GM21447 (cell line): ENCODE results near the gene HOXC9.

Source experiments
- ATAC-seq: cut with Tn5 transposase; IDR thresholded peaks from one replicate; pipeline ENCODE4 v1.9.1; 2021; ENCODE audit not compliant: unreplicated experiment

HOXC9 gene

DNA sequence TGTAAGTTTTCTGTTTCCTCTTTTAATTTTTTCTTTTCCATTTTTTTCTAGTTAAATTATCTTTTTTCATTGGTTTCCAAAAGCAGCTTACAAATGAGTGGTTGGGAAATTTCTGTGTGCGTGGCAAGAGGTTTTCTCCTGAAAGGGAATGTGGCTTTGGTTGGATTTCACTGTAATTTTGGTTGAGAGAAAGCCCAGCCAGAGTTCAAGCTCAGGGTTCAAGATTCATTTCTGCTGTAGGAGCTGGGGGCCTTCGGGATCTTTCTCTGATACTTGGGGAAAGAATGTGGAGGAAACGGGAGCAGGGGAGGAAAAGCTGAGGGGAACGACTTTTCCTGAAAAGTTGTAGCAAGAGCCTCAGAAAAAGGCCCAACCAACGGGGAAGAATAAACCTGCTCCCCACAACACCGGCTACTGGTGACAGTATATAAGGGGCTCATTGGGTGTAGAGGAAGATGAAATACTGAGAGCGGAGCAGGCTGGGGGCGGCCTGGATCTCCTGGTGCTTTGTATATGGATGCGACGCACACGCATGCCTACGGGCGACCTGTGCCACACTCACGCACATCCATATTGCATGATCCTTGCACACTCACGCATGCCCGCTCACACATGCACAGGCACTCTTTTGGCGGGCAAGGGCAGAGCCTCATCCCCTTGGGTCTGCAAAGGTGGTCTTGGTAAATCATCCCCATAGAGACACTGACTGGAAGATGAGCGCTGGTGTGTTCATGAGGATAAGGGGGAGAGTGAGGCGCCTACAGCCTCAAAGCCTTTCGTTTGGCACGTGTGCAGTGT lies 13.1 kb upstream of the HOXC9 start:
- no peak for ATAC-seq

DNA sequence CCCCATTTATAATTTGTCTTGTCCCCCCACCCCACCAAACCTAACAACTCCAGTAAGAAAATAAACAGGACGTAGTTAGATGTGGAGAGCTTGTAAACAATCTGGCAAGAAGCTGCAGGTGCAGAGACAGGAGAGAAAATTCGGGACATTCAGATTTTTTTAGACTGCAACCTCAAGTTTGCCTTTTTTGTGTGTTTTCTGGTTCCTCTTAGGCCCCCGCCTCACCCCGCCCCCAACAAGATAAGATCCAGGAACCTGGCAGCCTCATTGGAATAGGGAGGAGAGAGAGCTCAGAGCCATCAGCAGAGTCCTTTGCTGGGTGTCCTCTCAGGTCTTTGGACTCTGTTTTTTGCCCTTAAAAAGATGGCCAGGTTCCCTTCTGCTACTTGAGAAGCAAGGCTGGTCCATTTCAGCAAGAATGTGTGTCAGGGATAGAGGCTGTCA lies 12.2 kb upstream of the HOXC9 start:
- no peak for ATAC-seq

DNA sequence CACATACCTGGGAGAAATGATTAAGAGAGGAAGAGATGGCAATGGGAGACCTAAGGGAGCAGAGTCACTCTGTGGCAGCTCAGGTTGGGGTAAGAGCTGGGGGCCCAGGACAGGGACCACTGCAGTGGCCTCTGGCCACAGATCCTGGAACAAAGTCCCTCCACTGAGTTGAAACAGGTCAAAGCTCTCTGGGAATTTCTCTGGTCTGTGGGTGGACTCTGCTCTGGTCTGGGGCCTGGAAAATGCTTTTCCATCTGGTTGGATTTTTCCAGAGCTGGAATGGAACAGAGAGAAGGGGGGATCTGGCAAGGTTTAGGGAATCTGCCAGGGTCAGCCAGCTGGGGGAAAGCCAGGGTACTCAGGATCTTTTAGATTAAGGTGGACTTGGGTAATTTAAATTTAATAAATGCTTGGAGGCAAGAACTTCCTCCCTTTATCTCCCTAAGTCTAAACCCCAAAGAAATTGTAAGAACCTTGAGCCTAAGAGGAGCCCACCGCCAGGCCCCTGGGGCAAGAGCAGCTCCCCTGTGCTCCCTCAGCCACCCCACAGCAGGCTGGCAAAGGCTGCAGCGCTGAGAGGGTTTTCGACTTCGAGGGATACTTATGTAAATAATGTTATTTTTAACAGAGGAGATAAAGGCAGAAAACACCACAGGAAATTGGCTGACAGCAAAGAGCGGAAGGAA lies 11.3 kb upstream of the HOXC9 start:
- no peak for ATAC-seq

DNA sequence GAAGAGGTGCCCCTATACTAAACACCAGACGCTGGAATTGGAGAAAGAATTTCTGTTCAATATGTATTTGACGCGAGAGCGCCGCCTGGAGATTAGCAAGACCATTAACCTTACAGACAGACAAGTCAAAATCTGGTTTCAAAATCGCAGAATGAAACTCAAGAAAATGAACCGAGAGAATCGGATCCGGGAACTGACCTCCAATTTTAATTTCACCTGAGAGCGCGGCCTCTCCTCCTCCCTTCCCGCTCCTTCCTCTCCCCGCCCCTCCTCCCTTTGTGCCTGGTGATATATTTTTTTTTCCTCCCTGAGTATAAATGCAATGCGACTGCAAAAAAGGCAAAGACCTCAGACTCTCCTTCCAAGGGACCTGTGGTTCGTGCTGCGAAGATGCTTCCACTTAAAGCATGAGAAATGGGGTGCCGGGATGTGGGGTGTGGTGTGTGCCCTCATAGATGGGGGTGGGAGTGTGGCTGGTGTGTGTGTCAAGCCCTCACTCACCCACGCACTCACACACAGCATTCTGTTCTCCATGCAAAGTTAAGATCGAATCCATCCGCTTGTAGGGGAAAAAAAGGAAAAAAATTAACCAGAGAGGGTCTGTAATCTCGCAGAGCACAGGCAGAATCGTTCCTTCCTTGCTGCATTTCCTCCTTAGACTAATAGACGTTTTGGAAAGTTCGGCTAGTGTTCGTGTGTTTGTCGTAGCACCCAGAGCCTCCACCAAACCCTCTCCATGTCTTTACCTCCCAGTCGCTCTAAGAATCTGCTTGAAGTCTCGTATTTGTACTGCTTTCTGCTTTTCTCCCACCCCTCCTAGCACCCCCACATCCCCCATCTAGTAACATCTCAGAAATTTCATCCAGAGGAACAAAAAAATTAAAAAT lies 10.5 kb upstream of the HOXC9 start:
- no peak for ATAC-seq

DNA sequence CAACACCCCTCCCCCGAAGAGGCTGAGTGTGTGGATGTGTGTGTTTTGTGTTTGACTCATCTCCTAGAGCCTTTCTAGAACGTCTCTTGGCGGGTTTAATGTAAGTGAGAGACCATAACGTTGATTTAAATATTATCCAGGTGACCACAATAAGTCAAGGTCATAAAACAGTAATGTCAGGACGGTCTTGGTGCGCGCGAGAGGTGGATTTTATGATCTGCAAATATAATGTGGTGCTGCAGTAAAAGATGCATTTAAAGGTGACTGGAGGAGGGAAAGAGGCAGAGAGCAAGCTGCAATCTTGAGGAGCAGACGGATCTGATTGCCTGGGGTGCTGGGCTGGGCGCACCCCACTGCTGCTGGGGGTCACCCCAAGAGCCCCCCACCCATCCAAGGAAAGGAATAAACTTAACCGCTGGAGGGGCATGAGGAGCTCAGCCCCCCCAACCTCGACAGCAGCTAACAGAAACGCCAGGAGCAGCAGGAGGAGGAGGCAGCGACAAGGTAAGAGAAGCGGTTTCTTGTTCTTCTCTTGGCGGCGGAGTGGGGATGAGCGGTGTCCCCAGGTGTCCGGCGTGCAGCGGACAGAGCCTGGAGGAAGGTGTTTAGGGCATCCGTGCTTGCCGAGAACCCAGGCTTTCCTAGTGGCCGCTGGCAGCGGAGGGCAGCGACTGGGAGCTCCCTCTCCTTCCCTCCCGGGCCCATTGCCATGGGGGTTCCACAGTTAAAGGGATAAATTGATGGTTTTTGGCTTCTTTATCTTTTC lies 9.5 kb upstream of the HOXC9 start:
- ATAC-seq: no peak

DNA sequence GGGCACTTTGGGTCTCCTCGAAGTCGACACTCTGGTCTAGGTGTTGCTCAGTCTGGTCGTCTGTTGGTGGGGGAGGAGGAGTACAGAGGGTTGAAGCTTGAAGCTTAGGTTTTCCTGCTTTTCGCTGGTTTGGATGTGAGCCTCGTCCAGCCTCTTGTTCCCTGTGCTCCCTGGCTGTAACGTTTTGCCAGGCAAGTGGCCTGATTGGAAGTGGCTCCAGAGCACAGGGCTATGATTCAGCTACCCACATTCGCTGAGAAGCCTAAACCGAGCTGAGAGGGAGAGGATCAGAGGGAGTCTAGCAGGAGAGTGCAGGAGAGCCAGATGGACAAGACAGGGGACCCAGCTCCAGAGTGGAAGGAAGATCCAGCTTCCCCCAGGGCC lies 8.9 kb upstream of the HOXC9 start:
- ATAC-seq: no peak

DNA sequence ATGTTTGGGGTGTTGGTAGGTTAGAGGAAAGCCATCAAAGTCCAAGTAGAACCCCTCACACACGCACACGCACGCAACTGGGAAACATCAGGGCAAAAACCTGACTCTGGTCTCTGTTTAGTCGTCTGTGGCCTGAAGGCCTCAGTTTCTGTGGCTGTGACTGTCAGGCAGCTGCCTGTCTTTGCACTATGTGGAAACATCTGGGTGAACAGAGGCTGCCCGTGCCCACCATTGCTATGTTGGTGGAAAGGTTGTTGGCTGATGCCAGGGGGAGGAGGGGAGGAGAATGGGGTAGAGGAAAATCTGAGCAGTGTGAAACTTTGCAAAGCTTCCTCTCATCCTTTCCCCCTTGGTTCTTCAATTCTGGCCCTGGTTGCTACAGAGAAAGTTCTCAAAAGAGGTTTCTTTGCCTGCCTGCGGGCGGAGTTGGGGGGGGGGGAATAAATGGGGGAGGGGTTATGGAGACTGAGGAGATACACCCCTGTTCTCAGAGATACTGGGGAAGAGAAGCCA lies 7.5 kb upstream of the HOXC9 start:
- no peak for ATAC-seq

DNA sequence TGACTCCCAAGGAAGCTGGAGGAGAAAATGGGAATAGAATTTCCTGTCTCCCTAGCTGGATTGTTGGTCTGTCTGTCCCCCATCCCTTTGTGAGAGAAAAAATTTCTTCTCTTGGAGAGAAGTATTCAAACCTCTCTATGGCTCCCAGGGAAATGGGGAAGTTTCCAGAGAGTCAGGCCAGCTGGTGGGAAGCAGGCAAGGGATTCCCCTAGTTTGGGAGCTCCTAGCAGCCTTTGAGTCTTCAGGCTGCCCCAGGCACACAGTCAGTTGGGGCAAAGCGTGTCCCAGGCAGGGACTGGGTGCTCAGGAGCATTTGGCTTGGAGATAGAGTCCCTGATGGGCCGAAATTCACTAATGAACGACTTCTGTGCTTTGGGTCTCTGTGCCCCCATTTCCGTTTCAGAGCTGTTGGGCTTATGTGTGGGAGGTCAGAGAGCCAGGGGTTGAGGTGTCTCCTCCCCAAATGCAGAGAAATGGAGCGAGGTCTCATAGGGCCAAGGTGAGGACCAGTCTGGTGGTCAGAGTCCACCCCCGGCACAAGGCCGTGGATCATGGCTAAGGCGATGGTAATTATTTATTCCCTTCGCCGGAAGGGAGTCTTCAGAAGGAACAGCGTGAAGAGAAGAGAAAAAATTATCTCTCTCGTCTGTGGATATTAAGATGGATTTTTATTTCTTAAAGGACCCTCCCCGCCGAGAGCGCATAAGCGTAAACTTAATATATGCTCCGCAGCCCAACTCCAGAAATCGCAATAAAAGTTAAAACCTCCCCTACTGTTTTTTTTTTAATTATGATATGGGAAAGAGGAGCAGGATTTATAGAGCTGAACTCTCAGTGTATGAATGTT lies 6.6 kb upstream of the HOXC9 start:
- ATAC-seq: no peak

DNA sequence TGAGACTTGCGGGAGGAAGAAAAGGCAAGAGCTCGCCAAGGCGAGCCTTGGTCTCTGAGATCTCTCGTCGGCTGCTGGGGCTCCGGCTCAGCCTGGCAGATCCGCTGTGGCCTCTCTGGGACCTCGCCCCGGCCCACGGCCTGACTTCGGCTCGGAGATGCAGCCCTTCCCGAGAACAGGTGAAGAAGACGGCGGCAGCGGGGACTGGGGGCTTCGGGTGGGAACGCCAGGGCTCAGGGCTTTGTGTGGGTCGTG lies 6.0 kb upstream of the HOXC9 start:
- ATAC-seq: no peak

DNA sequence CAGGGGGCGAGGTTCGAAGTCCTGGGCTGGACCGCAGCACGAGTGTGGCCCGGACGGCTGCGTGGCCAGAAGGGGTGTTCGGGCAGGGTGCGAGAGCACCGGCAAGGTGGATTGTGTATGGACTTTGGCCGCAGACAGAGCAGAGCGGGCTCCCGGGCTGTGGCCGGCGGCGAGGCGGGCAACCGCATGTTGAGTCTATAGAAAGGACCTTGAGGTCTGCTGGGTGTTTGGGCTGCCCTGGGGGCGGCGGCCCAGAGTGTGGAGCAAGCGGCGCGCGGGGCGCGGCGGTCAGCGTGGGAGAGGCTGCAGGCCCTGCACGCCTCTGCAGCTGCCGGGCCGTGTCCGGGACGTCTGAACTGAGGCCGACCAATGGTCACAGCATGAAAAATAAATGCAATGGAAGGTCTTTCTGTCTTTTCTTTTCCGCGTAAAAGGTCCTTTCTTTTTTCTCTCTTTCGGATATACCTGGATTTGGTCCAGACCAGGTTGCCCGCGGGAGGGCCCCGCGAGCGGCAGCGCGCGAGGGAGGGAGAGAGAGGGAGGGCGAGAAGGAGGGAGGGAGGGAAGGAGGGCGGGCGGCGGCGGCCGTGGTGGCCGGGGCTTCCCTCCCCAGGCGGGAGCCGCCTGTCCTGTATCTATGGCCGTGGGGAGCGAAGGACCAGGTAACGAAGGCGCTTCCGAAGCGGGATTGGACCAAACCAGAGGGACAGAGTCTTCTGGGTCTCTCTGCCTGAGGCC lies 5.5 kb upstream of the HOXC9 start:
- no peak for ATAC-seq

DNA sequence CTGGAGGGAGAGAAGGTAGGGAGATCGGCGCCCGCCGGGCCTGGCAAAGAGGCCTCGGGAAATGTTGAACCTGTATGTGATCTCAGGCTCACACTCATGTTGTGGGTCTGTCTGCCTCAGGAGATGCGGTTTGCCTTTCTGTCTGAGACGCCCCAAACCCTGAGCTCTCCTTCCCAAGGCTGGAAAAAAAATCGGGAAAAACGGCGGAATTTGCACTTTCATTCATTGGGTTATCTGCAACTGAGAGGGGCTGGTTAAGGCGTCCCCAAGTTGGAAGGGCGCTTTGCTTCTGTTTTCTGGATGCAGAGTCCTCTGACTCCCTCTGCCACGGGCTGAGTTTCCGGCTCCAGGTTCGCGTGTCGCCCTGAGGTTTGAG lies 5.0 kb upstream of the HOXC9 start:
- ATAC-seq: no peak

DNA sequence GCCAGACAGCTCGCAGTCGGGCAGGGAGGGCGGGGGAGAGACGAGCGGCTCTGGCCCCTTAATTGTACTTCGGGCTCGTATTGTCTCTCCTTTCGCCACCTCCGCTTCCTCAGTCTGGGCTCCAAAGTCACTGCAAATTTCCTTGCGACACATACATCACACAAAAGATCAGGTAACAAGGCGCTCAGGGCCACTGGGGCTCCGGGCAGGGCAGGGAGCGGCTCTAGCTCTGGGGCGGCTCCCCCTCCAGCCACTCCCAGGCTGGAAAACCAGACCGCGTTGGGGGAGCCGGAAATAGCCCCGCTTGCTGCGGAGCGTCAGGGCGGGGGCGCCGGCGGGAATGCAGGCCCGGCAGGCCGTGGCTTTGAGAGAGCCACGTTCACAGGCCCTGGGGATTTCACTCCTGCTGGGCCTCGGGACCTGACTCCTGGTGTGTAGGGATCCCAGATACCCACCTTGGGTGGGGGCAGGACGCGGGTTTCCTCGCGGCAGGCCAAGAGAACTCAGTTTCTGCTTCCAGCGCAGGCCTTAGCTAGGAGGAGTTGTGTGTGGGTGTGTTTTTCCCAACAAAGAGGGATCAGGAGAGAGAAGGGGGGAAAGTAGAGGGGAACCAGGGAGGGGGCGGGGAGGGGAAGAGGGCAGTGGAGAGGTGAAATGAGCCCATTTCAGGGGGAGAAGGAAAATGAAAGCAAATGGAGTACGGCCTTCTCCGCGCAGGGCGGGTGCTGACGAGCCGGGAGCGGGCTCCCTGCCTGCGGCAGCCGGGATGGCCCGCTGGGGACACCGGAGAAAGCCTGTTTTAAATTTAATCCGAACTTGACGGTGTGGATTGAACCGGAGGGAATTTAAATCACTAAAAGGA lies 4.4 kb upstream of the HOXC9 start:
- ATAC-seq: no peak

DNA sequence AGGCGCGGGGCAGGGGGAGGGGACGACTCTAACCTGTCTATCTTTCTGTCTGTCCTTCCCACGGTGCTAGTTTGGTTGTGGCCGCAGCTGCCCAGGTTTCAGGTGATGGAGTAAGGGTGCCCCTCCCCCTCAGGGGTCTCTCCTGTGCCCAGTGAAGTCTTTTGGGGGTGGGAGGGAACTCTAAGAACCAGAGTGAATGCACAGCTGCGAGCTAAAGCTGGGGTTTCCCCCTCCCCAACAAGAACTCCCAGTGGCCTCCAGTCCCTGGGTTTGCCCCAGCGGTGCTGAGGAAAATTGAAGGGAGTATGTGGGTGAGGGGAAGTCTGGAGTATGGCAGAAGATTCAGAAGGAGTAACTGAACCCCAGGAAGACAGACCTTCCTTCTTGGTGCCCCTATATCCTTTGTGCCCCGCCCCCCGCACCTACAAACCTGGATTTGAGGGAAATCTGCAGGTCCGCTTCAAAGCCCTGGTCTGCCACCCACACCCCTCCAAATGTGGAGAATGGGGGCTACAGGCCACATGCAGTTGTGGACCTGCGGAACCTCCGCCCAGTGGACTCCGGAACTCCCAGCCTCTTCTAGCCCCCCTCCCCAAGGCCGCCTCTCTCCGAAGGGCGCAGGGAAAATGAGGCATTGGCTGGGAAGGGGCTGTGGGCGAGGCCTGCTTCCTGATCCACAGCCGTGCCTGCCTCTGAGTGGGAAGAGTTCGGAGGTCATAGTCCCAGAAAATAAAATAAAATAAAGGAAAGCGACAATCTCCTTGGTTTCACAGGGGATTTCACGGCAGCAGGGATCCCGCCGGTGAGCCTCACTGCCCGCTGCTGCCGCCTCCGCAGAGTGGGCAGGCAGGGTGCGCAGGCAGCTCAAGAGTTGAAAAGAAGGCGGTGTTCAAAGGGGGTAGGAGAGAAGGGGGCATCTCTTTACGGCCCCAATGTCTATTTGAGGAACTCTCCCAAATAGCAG lies 3.4 kb upstream of the HOXC9 start:
- no peak for ATAC-seq

DNA sequence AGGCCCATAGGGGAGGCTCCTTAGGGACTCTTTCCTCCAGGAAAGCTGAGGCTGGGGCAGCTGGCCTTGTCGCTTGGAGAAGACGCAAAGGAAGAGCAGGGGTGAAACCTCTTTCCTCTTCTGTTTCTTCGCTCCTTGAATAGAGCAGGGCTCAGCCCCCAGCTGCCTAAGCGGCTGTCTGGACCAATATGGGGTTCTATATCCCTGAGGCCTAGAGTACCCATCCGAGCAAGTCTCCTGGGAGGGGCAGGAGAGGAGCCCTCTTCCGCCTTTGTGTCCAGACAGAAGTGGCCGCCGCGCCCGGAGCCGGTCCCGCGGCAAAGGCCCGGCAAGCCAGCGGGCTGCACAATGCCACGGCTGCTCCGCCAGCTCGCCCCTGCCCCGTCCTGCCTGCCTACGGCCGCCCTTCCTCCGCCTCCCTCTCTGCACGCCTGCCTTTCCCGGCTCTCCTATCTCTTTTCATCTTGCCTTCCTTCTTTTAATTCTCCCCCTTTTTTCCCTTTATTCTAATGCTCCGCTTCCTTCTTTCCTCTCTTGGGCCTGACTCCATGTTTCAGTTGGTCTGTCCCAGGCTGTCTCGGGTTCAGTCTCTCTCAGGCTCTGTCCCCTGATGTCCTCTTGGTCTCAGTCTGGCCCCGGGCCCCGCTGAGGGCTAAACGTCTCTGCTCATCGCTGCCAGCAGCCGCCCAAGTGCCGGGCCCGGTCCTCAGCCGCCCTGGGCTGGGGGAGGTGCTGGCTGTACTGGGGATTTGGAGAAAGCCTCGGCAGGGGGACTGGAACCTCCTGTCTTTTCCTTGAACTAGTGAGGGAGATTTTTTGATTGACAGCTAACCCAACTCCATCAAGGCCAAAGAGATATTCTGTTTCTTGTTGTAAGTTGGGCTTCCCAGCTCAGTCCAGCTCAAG lies 2.5 kb upstream of the HOXC9 start:
- ATAC-seq: no peak

DNA sequence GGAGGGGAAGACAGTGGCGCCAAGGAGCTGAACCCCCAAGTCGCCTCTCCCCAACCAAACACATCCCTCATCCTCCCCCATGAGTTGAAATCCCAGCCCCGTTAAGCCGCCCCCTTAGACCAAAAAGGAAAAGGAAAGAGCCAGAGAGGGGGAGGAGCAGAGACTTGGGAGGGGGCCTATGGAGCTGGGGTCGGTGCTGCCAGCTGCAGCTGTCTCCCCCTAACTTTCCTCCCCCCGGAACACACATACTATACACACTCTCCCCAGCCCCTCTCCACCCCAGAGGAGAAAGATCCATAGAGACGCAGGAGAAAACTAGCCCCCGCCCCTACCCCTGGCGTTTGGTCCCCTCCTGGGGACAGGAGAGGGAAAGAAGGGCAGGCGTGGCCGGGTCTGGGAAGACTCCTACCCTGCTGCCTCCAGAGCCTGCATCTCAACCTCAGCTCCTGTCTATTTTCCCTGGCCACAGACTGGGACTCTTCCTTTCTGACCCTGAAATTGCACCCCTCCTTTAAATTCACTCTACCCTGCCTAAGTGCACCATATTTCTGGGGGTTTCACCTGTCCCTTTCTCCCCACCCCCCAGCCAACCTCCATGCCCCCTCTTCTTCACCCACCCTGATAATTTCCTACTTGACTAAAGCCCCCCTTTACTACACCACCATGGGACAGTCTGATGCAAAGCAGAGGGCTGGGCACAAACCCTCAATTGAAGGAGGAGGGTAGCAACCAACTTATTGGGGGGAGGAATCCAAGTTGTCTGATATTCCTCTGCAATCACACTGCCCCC lies 1.7 kb upstream of the HOXC9 start:
- no peak for ATAC-seq

DNA sequence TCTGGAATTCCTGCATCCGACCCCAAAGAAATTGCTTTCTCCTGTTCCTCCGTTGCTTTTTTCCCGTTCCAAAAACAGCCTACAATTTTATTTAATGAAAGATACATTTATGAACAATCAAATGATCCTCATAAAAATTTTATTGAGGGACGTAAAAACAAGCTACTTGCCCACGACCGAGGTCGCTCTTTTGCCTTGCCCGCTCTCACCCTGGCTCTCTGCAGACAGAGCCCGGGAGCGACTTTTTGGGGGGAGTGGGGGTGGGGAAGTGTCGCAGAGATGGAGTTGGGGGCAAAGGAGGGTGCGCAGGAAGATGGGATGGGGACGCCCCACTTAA lies 1.1 kb upstream of the HOXC9 start:
- no peak for ATAC-seq
